SU-DHL-6 (cell line): ENCODE measurements around the gene SLC8A3.
A peak's percentile ranks its signal among the peaks of the same experiment; 100 is the strongest.

Experiments
- H2AFZ ChIP-seq: fragments of 200-600 bp; sonication (generic); 2 replicates; pipeline ENCODE4 v1.6.1; 2014; ENCODE audit warnings: low read depth, mild to moderate bottlenecking, moderate library complexity, mixed read lengths, antibody characterized with exemption, low read length; ENCODE audit not compliant: severe bottlenecking
- H3F3A ChIP-seq: fragments of 200-600 bp; shearing (Covaris generic); 2 replicates; pipeline ENCODE4 v1.6.0; 2016; ENCODE audit warnings: antibody characterized with exemption, mild to moderate bottlenecking; ENCODE audit not compliant: insufficient read depth
- H3K27ac ChIP-seq: fragments of 200-600 bp; sonication (generic); 2 replicates; pipeline ENCODE4 v1.5.1; 2016; ENCODE audit warnings: low read depth, mild to moderate bottlenecking, low read length, moderate library complexity, mixed read lengths
- H3K27me3 ChIP-seq: fragments of 200-600 bp; sonication (generic), shearing (Covaris generic); 2 replicates; pipeline ENCODE4 v1.6.0; 2014; ENCODE audit warnings: mild to moderate bottlenecking, low read length
- H3K36me3 ChIP-seq: fragments of 200-600 bp; sonication (generic); 2 replicates; pipeline ENCODE4 v1.6.1; 2014; ENCODE audit warnings: mild to moderate bottlenecking, low read length, mixed read lengths
- H3K4me2 ChIP-seq: fragments of 300-600, 200-600 bp; shearing (Covaris generic), sonication (generic); 2 replicates; pipeline ENCODE4 v1.6.0; 2014; ENCODE audit warnings: low read length, low read depth, mild to moderate bottlenecking; ENCODE audit not compliant: poor library complexity, severe bottlenecking
- H3K4me3 ChIP-seq: fragments of 200-600 bp; sonication (generic); 2 replicates; pipeline ENCODE4 v1.5.1; 2014; ENCODE audit warnings: antibody characterized with exemption, low read length, mild to moderate bottlenecking, mixed read lengths; ENCODE audit not compliant: insufficient read depth, poor library complexity, severe bottlenecking
- H3K79me2 ChIP-seq: fragments of 200-600 bp; sonication (generic); 2 replicates; pipeline ENCODE4 v1.6.1; 2014; ENCODE audit warnings: mild to moderate bottlenecking, low read length, moderate library complexity; ENCODE audit not compliant: insufficient read depth
- H3K9ac ChIP-seq: fragments of 200-600 bp; sonication (generic); 2 replicates; pipeline ENCODE4 v1.7.0; 2014; ENCODE audit warnings: mild to moderate bottlenecking, low read length
- H3K9me2 ChIP-seq: fragments of 200-600 bp; sonication (generic); replicated peaks from 2 replicates; pipeline ENCODE4 v1.6.1; 2014; ENCODE audit warnings: low read length; ENCODE audit not compliant: insufficient read depth
- H3K9me3 ChIP-seq: fragments of 200-600 bp; sonication (generic); 2 replicates; pipeline ENCODE4 v1.6.1; 2014; ENCODE audit warnings: low read length, mixed read lengths; ENCODE audit not compliant: insufficient read depth
- H4K20me1 ChIP-seq: fragments of 200-600 bp; sonication (generic); 2 replicates; pipeline ENCODE4 v1.6.1; 2014; ENCODE audit warnings: low read depth, mild to moderate bottlenecking, antibody characterized with exemption, low read length, moderate library complexity, mixed read lengths
- CTCF ChIP-seq: fragments of 200-600 bp; sonication (generic); IDR thresholded peaks from one replicate; pipeline ENCODE4 v1.5.1; 2017; ENCODE audit warnings: antibody characterized with exemption, mild to moderate bottlenecking, low read length, moderate library complexity; ENCODE audit not compliant: insufficient read depth, poor library complexity, severe bottlenecking
- EZH2phosphoT487 ChIP-seq: fragments of 200-600 bp; sonication (generic), shearing (Covaris generic); conservative IDR thresholded peaks from 2 replicates; pipeline ENCODE4 v1.6.1; 2018; ENCODE audit warnings: mild to moderate bottlenecking, antibody characterized with exemption, low read length, moderate library complexity, mixed read lengths

Gene SLC8A3

DNA sequence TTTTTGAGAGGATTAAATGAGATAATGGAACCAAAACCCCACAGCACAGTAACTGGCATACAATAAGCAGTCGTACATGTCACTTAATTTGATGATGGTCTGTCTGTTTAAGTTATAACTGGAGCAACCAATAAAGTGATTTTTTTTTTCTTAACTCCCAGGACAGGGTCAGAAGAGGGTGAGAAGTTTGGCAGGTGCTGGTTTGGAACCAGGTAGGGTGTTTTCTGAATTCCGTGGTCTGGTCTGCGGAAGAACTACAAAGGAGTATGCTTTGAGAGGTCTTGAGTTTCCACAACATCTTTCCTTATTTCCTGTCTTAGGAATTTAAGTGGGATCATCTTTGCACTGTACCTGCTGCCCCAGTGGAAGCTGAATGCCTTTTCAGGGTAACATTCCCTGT lies 111.7 kb downstream of the SLC8A3 start:
- no peak overlapping the region for H2AFZ ChIP-seq
- no peaks in the 10 kb centered on the region for H4K20me1 ChIP-seq
- no peaks in the 10 kb centered on the region for H3K27me3 ChIP-seq
- no peak for TF ChIP-seq CTCF
- TF ChIP-seq EZH2phosphoT487 = no peak
- H3K9me3 ChIP-seq = no peaks in the 10 kb centered on the region
- no peaks in the 10 kb centered on the region for H3F3A ChIP-seq
- no peak overlapping the region for H3K4me3 ChIP-seq
- H3K9me2 ChIP-seq = no peaks in the 10 kb centered on the region
- no peak overlapping the region for H3K4me2 ChIP-seq
- no peak overlapping the region for H3K27ac ChIP-seq
- no peak overlapping the region for H3K9ac ChIP-seq
- no peaks in the 10 kb centered on the region for H3K36me3 ChIP-seq
- no peaks in the 10 kb centered on the region for H3K79me2 ChIP-seq

DNA sequence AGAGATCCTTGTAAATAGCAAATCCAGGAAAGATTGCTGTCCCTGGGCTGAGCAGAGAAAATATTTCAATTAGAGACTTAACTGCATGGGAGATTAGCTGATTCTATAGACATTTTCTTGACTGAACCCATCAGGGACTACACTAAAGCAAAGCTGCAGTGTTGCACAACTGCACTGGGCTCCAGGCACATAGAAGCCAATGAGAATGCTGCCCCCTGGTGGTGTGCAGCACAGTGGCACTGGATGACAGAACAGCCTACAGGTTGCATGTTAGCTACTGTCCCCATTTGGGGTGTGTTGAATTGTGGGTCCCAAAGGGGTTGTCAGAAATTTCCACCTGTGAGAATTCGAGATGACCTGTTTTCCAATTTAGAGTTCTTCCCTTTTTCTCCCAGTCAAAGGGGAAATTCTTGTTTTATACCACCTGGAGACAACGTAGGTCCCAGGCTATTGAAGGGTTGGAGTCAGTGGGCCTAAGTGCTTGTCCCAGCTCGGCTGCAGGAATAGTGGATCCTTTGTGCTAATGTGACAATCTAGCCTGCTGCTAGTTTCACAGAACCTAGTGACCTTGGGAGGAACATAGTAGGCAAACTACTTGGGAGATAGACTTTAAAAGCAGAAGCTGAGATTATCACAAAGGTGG lies 114.7 kb downstream of the SLC8A3 start:
- Histone ChIP-seq H3K27ac (no peak overlapping the region), H2AFZ (no peak overlapping the region), H3K9ac (no peak overlapping the region), H3K4me3 (no peak overlapping the region), H3K4me2 (no peak overlapping the region), H3F3A (no peaks in the 10 kb centered on the region), H4K20me1 (no peaks in the 10 kb centered on the region), H3K79me2 (no peaks in the 10 kb centered on the region), H3K9me2 (no peaks in the 10 kb centered on the region), H3K27me3 (no peaks in the 10 kb centered on the region), H3K9me3 (no peaks in the 10 kb centered on the region), H3K36me3 (no peaks in the 10 kb centered on the region)
- TF ChIP-seq EZH2phosphoT487 = no peak
- peak; percentile 78 for TF ChIP-seq CTCF

- no peaks in the 10 kb centered on the region for H3K9me2 ChIP-seq
- no peaks in the 10 kb centered on the region for H3K36me3 ChIP-seq
- H4K20me1 ChIP-seq = no peaks in the 10 kb centered on the region
- H2AFZ ChIP-seq = no peak overlapping the region
- no peaks in the 10 kb centered on the region for H3K9me3 ChIP-seq
- no peak overlapping the region for H3K4me2 ChIP-seq
- no peaks in the 10 kb centered on the region for H3K27me3 ChIP-seq
- no peak overlapping the region for H3K9ac ChIP-seq
- H3K27ac ChIP-seq = no peak overlapping the region
- no peaks in the 10 kb centered on the region for H3F3A ChIP-seq
- H3K79me2 ChIP-seq = no peaks in the 10 kb centered on the region
- TF ChIP-seq EZH2phosphoT487 (no peak), CTCF (no peak)
- H3K4me3 ChIP-seq = no peak overlapping the region
These were observed 119.6 kb downstream of the SLC8A3 start for GRCh38 chr14:70069186-70069585.
